HS-5 (cell line): ENCODE measurements around the gene INSYN2A.

Experiments used
- DNase-seq: peaks from one replicate; pipeline ENCODE4 v3.0.0-alpha.2; 2012; ENCODE audit warnings: low read depth

INSYN2A gene

GRCh38 chr10:127154831-127155620 is 41.4 kb downstream of the INSYN2A start:
- DNase-seq: no peak

DNA sequence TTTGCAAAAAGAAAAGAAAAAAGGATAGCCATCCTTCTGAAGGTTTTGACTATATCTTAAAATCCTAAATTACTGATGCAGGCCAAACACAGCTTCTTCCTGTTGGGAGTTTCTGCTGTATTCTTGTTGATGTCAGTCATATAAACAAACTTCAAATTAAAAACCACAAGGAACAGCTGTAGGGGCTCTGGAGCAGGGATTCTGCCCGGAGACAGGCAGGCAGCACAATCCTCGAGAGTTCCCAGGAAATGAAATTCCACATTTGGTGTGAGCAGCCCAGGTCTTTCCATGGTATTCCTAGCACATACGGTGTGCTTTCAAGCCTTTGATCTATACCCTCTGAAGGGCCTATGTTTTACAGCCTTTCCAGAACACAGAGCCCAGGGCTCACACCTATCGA is 43.2 kb downstream of the INSYN2A start:
- no peak for DNase-seq

- DNase-seq: no peak
Measured at GRCh38 chr10:127151981-127152699, 44.3 kb downstream of the INSYN2A start.

- DNase-seq: no peak
Measured at GRCh38 chr10:127151541-127151940, 44.9 kb downstream of the INSYN2A start.

DNA sequence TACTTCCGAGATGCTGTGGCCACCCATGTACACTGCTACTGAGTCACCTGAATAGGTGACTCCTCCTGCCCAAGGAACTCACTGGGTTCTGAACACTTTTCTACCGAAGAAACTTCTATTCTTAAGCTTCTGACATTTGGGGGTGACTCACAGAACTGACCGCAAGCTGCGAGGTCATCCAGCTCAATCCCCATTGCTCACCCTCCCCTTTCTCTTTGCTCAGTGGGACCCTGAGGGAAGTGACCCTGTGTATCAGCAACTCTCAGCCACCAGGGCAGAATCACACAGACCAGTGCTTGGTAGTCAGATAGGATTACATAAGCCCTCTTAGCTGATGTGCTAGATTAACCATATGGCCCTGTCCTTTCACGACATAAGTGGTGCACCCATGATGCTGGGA is 46.3 kb downstream of the INSYN2A start:
- peak; percentile 53 for DNase-seq

- DNase-seq: peak; percentile 16
Measured at GRCh38 chr10:127149501-127150081, 46.8 kb downstream of the INSYN2A start.

DNA sequence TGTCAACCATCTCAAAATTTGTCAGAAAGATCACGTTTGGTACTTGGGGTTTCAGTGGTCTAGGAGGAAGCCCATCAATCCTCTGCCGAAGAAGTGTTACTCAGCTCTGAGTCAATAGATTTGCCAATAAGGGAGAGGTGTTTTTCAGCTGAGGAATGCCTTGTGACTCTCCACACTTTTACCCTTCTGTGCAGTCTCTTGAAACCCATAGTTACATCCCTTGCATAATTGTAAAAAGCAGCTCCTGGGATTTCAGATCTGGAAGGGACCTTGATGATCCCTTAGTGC is 47.5 kb downstream of the INSYN2A start:
- DNase-seq: peak; percentile 82

- DNase-seq: peak; percentile 91
Measured at GRCh38 chr10:127148066-127148932, 48.1 kb downstream of the INSYN2A start.

DNA sequence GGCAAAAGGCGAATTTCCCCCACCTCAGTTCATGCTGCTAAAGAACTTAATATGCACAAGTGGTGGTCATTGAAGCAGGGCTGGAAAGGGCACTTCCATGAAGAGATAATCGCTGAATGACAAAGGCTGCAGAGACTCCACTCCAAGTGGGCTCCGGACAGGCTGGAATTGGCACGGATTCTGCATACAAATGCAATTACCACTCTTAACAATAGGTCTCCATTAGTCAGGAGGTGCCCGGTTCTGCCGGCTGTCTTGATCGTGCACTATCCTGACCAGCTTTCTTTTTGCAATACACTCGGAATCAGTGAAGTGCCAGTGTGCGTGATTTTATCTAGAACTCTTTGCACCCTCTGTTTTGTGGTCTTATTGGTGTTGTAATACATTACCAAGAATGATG is 49.7 kb downstream of the INSYN2A start:
- no peak for DNase-seq
